H1 (cell line): Measurements from ENCODE around the gene CGB5. TPM values are rescaled to one million over a fixed set of nuclear protein-coding genes. Genes with fewer than 3 reads are reported as not detected.
A peak's percentile ranks its signal among the peaks of the same experiment; 100 is the strongest.

ENCODE experiments used
- CTCF ChIA-PET: fragments of 300-600 bp; sonication (Branson Sonifier 250); formaldehyde crosslinking; loops from one replicate; lab custom pipeline; 2021; ENCODE audit not compliant: partially characterized antibody; lab: Charles Lee
- POLR2A ChIA-PET: fragments of 300-600 bp; sonication (Branson Sonifier 250); formaldehyde crosslinking; loops from one replicate; lab custom pipeline; 2021; ENCODE audit warnings: inconsistent platforms; ENCODE audit not compliant: partially characterized antibody; lab: Charles Lee
- DNase-seq, 2 experiments: peaks; one replicate each; pipeline versions ENCODE4 v3.0.0 to v3.0.0-alpha.2; 2010 to 2022; ENCODE audit warnings: low spot score in 2 of 2, low read depth in 1 of 2, mixed read lengths in 1 of 2
- FAIRE-seq: peaks from 2 replicates; lab custom pipeline; 2011; peaks lifted over from hg19 to GRCh38; lab: Jason Lieb, UNC
- H2AFZ ChIP-seq: 2 replicates; pipeline ENCODE4 v1.8.1; 2012; ENCODE audit warnings: low read length, inconsistent platforms
- H2AK5ac ChIP-seq: 2 replicates; pipeline ENCODE4 v1.6.1; 2013; ENCODE audit warnings: low read depth, low read length
- H2BK120ac ChIP-seq: replicated peaks from 2 replicates; pipeline ENCODE3; 2013; ENCODE audit warnings: low read depth, low read length, inconsistent platforms
- H2BK12ac ChIP-seq: 2 replicates; pipeline ENCODE4 v1.6.1; 2013; ENCODE audit warnings: low read depth, low read length
- H2BK15ac ChIP-seq: 2 replicates; pipeline ENCODE4 v1.6.1; 2013; ENCODE audit warnings: low read length
- H2BK20ac ChIP-seq: 2 replicates; pipeline ENCODE4 v1.6.1; 2013; ENCODE audit warnings: low read length
- H2BK5ac ChIP-seq: 2 replicates; pipeline ENCODE4 v1.6.1; 2013; ENCODE audit warnings: low read depth, low read length
- H3K14ac ChIP-seq: 2 replicates; pipeline ENCODE4 v1.6.1; 2013; ENCODE audit warnings: inconsistent platforms; ENCODE audit not compliant: insufficient read length
- H3K18ac ChIP-seq: 2 replicates; pipeline ENCODE4 v1.6.1; 2013; ENCODE audit warnings: low read length; ENCODE audit errors: extremely low read depth
- H3K23ac ChIP-seq: 2 replicates; pipeline ENCODE4 v1.6.1; 2013; ENCODE audit warnings: inconsistent platforms; ENCODE audit not compliant: insufficient read length
- H3K23me2 ChIP-seq: 2 replicates; pipeline ENCODE4 v1.6.1; 2013; ENCODE audit warnings: low read depth, low read length
- H3K27ac ChIP-seq: 2 replicates; pipeline ENCODE4 v1.6.1; 2011; ENCODE audit warnings: low read depth, low read length, inconsistent platforms
- H3K27me3 ChIP-seq, 4 experiments: replicated peaks in 1 of 4; 1 replicate in 1 of 4; 2 replicates in 3 of 4; pipeline versions ENCODE4 v1.6.1 to v1.8.1; 2011 to 2013; ENCODE audit warnings: low read length in 3 of 4, mild to moderate bottlenecking in 3 of 4, inconsistent platforms in 2 of 4, mixed read lengths in 2 of 4, moderate library complexity in 1 of 4; ENCODE audit not compliant: control insufficient read depth in 3 of 4, insufficient read depth in 3 of 4; ENCODE audit errors: extremely low read depth in 1 of 4
- H3K36me3 ChIP-seq, 4 experiments: 2 replicates each; pipeline versions ENCODE4 v1.6.1 to v1.8.1; 2011 to 2013; ENCODE audit warnings: mild to moderate bottlenecking in 4 of 4, low read length in 3 of 4, moderate library complexity in 2 of 4, control low read depth in 1 of 4, inconsistent platforms in 1 of 4; ENCODE audit not compliant: insufficient read depth in 4 of 4, control insufficient read depth in 2 of 4
- H3K4ac ChIP-seq: replicated peaks from 2 replicates; pipeline ENCODE3; 2013; ENCODE audit warnings: low read length, low read depth, mixed read lengths, inconsistent platforms; ENCODE audit not compliant: insufficient read length
- H3K4me1 ChIP-seq, 4 experiments: replicated peaks in 1 of 4; 1 replicate in 1 of 4; 2 replicates in 3 of 4; pipeline versions ENCODE4 v1.6.1 to v1.8.1; 2011 to 2013; ENCODE audit warnings: low read length in 3 of 4, inconsistent platforms in 2 of 4, mixed read lengths in 1 of 4; ENCODE audit not compliant: insufficient read depth in 4 of 4, control insufficient read depth in 3 of 4
- H3K4me2 ChIP-seq, 2 experiments: 2 replicates each; pipeline versions ENCODE4 v1.6.1 to v1.8.1; 2011 to 2013; ENCODE audit warnings: low read depth in 2 of 2, low read length in 2 of 2, control low read depth in 1 of 2, inconsistent platforms in 1 of 2, mild to moderate bottlenecking in 1 of 2; ENCODE audit not compliant: insufficient read depth in 1 of 2
- H3K4me3 ChIP-seq, 4 experiments: fragments of 200-600, 300-600 bp in 1 of 4; sonication (generic), shearing (Covaris generic), sonication (Bioruptor Twin) in 1 of 4; 2 replicates each; pipeline versions ENCODE4 v1.5.1 to v1.8.1; 2011 to 2016; ENCODE audit warnings: low read length in 4 of 4, low read depth in 3 of 4, control low read depth in 2 of 4, inconsistent platforms in 2 of 4, mild to moderate bottlenecking in 2 of 4, mixed read lengths in 1 of 4, moderate library complexity in 1 of 4; ENCODE audit not compliant: insufficient read depth in 2 of 4; ENCODE audit errors: extremely low read depth in 1 of 4
- H3K56ac ChIP-seq: replicated peaks from 2 replicates; pipeline ENCODE3; 2013; ENCODE audit warnings: low read depth, mild to moderate bottlenecking, mixed read lengths, low read length, inconsistent platforms; ENCODE audit not compliant: insufficient read length
- H3K79me1 ChIP-seq: 2 replicates; pipeline ENCODE4 v1.6.1; 2013; ENCODE audit warnings: low read depth, low read length, control low read depth
- H3K79me2 ChIP-seq, 2 experiments: 2 replicates each; pipeline versions ENCODE4 v1.6.1 to v1.8.1; 2012 to 2013; ENCODE audit warnings: low read length in 2 of 2, mild to moderate bottlenecking in 2 of 2, inconsistent platforms in 1 of 2; ENCODE audit not compliant: insufficient read depth in 2 of 2, control insufficient read depth in 1 of 2
- H3K9ac ChIP-seq, 4 experiments: replicated peaks in 1 of 4; 1 replicate in 1 of 4; 2 replicates in 3 of 4; pipeline versions ENCODE4 v1.6.1 to v1.8.1; 2011 to 2013; ENCODE audit warnings: low read depth in 3 of 4, low read length in 3 of 4, control low read depth in 2 of 4, mild to moderate bottlenecking in 2 of 4, moderate library complexity in 2 of 4, inconsistent platforms in 1 of 4; ENCODE audit errors: extremely low read depth in 1 of 4
- H3K9me3 ChIP-seq, 2 experiments: 2 replicates each; pipeline versions ENCODE4 v1.6.1 to v1.8.1; 2012 to 2013; ENCODE audit warnings: mild to moderate bottlenecking in 2 of 2, moderate library complexity in 2 of 2, control low read depth in 1 of 2, inconsistent platforms in 1 of 2, low read depth in 1 of 2, low read length in 1 of 2, mixed read lengths in 1 of 2; ENCODE audit not compliant: insufficient read depth in 2 of 2
- H4K20me1 ChIP-seq, 2 experiments: replicated peaks in 1 of 2; 2 replicates each; pipeline versions ENCODE3 to v1.8.1; 2011 to 2013; ENCODE audit warnings: inconsistent platforms in 2 of 2, low read length in 2 of 2, mild to moderate bottlenecking in 1 of 2; ENCODE audit not compliant: insufficient read depth in 2 of 2, control insufficient read depth in 1 of 2
- H4K5ac ChIP-seq: 2 replicates; pipeline ENCODE4 v1.6.1; 2013; ENCODE audit warnings: low read length, low read depth, mixed read lengths, inconsistent platforms; ENCODE audit not compliant: insufficient read length
- H4K8ac ChIP-seq: 2 replicates; pipeline ENCODE4 v1.8.0; 2013; ENCODE audit warnings: mild to moderate bottlenecking, moderate library complexity, low read length, inconsistent platforms; ENCODE audit not compliant: insufficient read depth; ENCODE audit errors: extremely low read depth
- H4K91ac ChIP-seq: replicated peaks from 2 replicates; pipeline ENCODE3; 2013; ENCODE audit warnings: low read length, mixed read lengths, inconsistent platforms; ENCODE audit not compliant: insufficient read length
- MAFK ChIP-seq: IDR thresholded peaks from 2 replicates; pipeline ENCODE4 v1.6.1; 2012; ENCODE audit warnings: low read depth, mild to moderate bottlenecking, improper control_type of control experiment, low read length
- SP4 ChIP-seq: IDR thresholded peaks from 2 replicates; pipeline ENCODE4 v1.6.1; 2012; ENCODE audit warnings: low read length, inconsistent platforms
- WGBS, 2 experiments: shearing (Covaris generic) in 1 of 2; methylation state at CpG; one replicate each; pipeline versions ENCODE4 v1.1.6 to v1.1.7; 2013 to 2015; ENCODE audit warnings: low lambda C conversion rate in 2 of 2, mixed read lengths in 2 of 2, inconsistent platforms in 1 of 2, low coverage in 1 of 2, missing lambda C conversion rate in 1 of 2; ENCODE audit not compliant: insufficient replicate concordance in 2 of 2, insufficient coverage in 1 of 2, insufficient read length in 1 of 2; ENCODE audit errors: extremely low coverage in 1 of 2, missing lambda C conversion rate in 1 of 2; 5-methylcytosine and 5-hydroxymethylcytosine counted together
- polyA plus RNA-seq, 7 experiments: library from polyadenylated mRNA; depleted of rRNA in 3 of 7; stranded (reverse) in 5 of 7; unstranded in 2 of 7; fragments of >200 nt in 5 of 7; fragments of 200-250 nt in 2 of 7; gene quantifications; 1 replicate in 5 of 7; 2 replicates in 1 of 7; 4 replicates in 1 of 7; pipeline versions ENCODE4 v1.2.1 to v1.2.3, GENCODE V29; 2011 to 2013; ENCODE audit warnings: missing spikeins in 2 of 7, mixed read lengths in 2 of 7
- total RNA-seq: library from RNA; stranded (reverse); fragmentation: NEBNext Ultra II Directional; extraction: Animal tissue kit (Norgen Biotek cat#: 25700); gene quantifications from 2 replicates; pipeline ENCODE4 v1.2.1, GENCODE V29; 2021

Gene CGB5
- total and polyA plus RNA-seq, 2 of the 8 experiments (the other 6 are each of a cell fraction or from before 2014, with no cell fraction given) = 0.63 to 0.68 TPM

DNA sequence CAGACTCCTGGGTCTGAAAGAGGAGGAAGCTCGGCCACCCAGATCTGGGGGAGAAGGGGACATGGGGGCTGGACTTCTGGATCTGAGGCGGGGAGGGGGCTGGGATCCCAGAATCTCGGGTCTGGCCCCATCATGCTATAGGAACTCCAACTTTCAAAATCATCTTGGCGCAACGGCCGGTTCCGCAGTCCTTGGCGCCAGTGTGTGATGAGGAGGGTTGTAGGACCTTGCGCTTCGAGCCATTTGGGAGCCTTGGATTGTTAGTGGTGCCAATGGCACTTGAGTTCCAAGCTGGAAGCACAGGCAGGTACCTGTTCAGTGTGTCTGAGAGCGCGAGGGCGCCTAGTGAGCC lies 49.6 kb upstream of the CGB5 start:
- Histone ChIP-seq H3K56ac (no peak overlapping the region), H2BK120ac (no peak overlapping the region), H3K79me2 (peaks cover 11 to 33% of the 10 kb centered on the region in 2 experiments; a peak in 3 of 4 replicates), H3K23ac (no peak overlapping the region), H4K20me1 (peaks cover under 1 to 12% of the 10 kb centered on the region in 2 experiments), H3K18ac (no peak overlapping the region), H4K91ac (no peak overlapping the region), H2BK15ac (no peak overlapping the region), H3K9me3 (no peaks in the 10 kb centered on the region), H3K27me3 (no peaks in the 10 kb centered on the region), H3K27ac (peak overlapping the region; percentile 28; the same call in 1 of the 2 replicates), H3K4me3 (peak overlapping the region; percentile 74 to 97 (median 92)), H3K23me2 (peaks cover 8% of the 10 kb centered on the region; the same call in 1 of the 2 replicates), H3K4me2 (peak overlapping the region; percentile 91 to 97), H2BK12ac (no peak overlapping the region), H3K36me3 (peaks cover 0 to 6% (median 0%) of the 10 kb centered on the region in 4 experiments; a peak in 1 of 8 replicates), H4K5ac (peak overlapping the region; percentile 29), H2BK20ac (no peak overlapping the region), H2BK5ac (no peak overlapping the region), H2AFZ (no peak overlapping the region), H3K79me1 (peaks cover 15% of the 10 kb centered on the region), H4K8ac (no peak overlapping the region; the same call in 1 of the 2 replicates), H3K9ac (peak overlapping the region; percentile 31 to 90 (median 74)), H3K4ac (no peak overlapping the region), H3K14ac (no peak overlapping the region), H3K4me1 (peaks cover 0 to 3% (median 0%) of the 10 kb centered on the region in 4 experiments; a peak in 2 of 7 replicates), H2AK5ac (no peak overlapping the region)
- CTCF ChIA-PET = interaction anchor here (0.6 to 2.6 kb wide), 25 partner anchors 15 to 289 kb away, joined by 3 to 19 read pairs (median 3); partner anchors contain the start of gene NUCB1
- no peak for FAIRE-seq
- POLR2A ChIA-PET = interaction anchor here (0.6 to 4.4 kb wide), 11 partner anchors 17 to 925 kb away, joined by 3 to 37 read pairs (median 3); partner anchors contain the start of genes FTL and PPP1R15A
- DNase-seq = no peak
- 8% methylated on average over 12 of the region's 13 CpGs; no CpG with 5 or more reads in 1 of the 2 experiments for WGBS, 2 experiments
- TF ChIP-seq SP4 (no peak), MAFK (no peak)
